SK-N-SH treated with all-trans-retinoic acid at 6 μM for 48 hours (cell line): ENCODE measurements around the gene TPBGL.

ENCODE experiments used
- ATAC-seq: fragments of 200-7000 bp; cut with Tn5 transposase; 3 replicates; pipeline ENCODE4 v1.9.1; 2020; ENCODE audit warnings: mild to moderate bottlenecking, moderate library complexity
- ARNTL ChIP-seq: fragments of 450-650 bp; formaldehyde crosslinking; IDR thresholded peaks from 2 replicates; pipeline ENCODE4 v1.5.0; 2020; ENCODE audit warnings: low read depth, mild to moderate bottlenecking, moderate library complexity, borderline replicate concordance
- BACH2 ChIP-seq: fragments of 250-450 bp; sonication (Bioruptor Pico); IDR thresholded peaks from 2 replicates; pipeline ENCODE4 v1.9.0; 2021; ENCODE audit warnings: mild to moderate bottlenecking, borderline replicate concordance
- CSDC2 ChIP-seq: fragments of 250-450 bp; sonication (Bioruptor Pico); IDR thresholded peaks from 2 replicates; pipeline ENCODE4 v1.5.0; 2020; ENCODE audit warnings: mild to moderate bottlenecking, moderate library complexity
- ESRRG ChIP-seq: fragments of 250-450 bp; sonication (Bioruptor Pico); IDR thresholded peaks from 2 replicates; pipeline ENCODE4 v1.6.1; 2021; ENCODE audit warnings: mild to moderate bottlenecking
- ISL1 ChIP-seq: fragments of 250-450 bp; sonication (Bioruptor Pico); IDR thresholded peaks from 2 replicates; pipeline ENCODE4 v2.1.2; 2022; ENCODE audit warnings: mild to moderate bottlenecking, moderate library complexity
- OSR1 ChIP-seq: fragments of 250-450 bp; sonication (Bioruptor Pico); IDR thresholded peaks from 2 replicates; pipeline ENCODE4 v1.8.0; 2022; ENCODE audit warnings: moderate library complexity, mild to moderate bottlenecking, inconsistent platforms
- PPARA ChIP-seq: fragments of 250-450 bp; sonication (Bioruptor Pico); IDR thresholded peaks from 2 replicates; pipeline ENCODE4 v1.5.0; 2020; ENCODE audit warnings: mild to moderate bottlenecking, borderline replicate concordance
- RARB ChIP-seq: fragments of 250-450 bp; sonication (Bioruptor Pico); IDR thresholded peaks from 2 replicates; pipeline ENCODE4 v1.8.0; 2021; ENCODE audit warnings: mild to moderate bottlenecking, moderate library complexity
- SNAI2 ChIP-seq: fragments of 250-450 bp; sonication (Bioruptor Pico); IDR thresholded peaks from 2 replicates; pipeline ENCODE4 v1.5.0; 2020; ENCODE audit warnings: mild to moderate bottlenecking, moderate library complexity
- TOX ChIP-seq: fragments of 250-450 bp; sonication (Bioruptor Pico); IDR thresholded peaks from 2 replicates; pipeline ENCODE4 v1.8.0; 2021; ENCODE audit warnings: mild to moderate bottlenecking, moderate library complexity, borderline replicate concordance
- ZC3H10 ChIP-seq: fragments of 250-450 bp; sonication (Bioruptor Pico); IDR thresholded peaks from 2 replicates; pipeline ENCODE4 v1.5.1; 2021; ENCODE audit warnings: mild to moderate bottlenecking, moderate library complexity
- ZFP3 ChIP-seq: fragments of 250-450 bp; sonication (Bioruptor Pico); IDR thresholded peaks from 2 replicates; pipeline ENCODE4 v1.5.0; 2020; ENCODE audit warnings: mild to moderate bottlenecking, moderate library complexity
- ZFP30 ChIP-seq: fragments of 450-650 bp; formaldehyde crosslinking; IDR thresholded peaks from 2 replicates; pipeline ENCODE4 v1.5.0; 2022; ENCODE audit warnings: mild to moderate bottlenecking, moderate library complexity
- ZNF565 ChIP-seq: fragments of 450-650 bp; formaldehyde crosslinking; conservative IDR thresholded peaks from 2 replicates; pipeline ENCODE4 v1.5.0; 2020; ENCODE audit warnings: low read depth, mild to moderate bottlenecking, moderate library complexity
- ZNF70 ChIP-seq: fragments of 450-650 bp; formaldehyde crosslinking; IDR thresholded peaks from 2 replicates; pipeline ENCODE4 v1.5.0; 2020; ENCODE audit warnings: mild to moderate bottlenecking, moderate library complexity
- ZNF8 ChIP-seq: fragments of 450-650 bp; formaldehyde crosslinking; IDR thresholded peaks from 2 replicates; pipeline ENCODE4 v1.5.0; 2020; ENCODE audit warnings: mild to moderate bottlenecking, moderate library complexity
- TF ChIP-seq, protein P1 (sequence below): fragments of 250-450 bp; sonication (Bioruptor Pico); IDR thresholded peaks from 2 replicates; pipeline ENCODE4 v1.5.0; 2020; ENCODE audit warnings: mild to moderate bottlenecking, moderate library complexity
- TF ChIP-seq, protein P2 (sequence below): fragments of 250-450 bp; sonication (Bioruptor Pico); IDR thresholded peaks from 2 replicates; pipeline ENCODE4 v1.5.1; 2020; ENCODE audit warnings: low read depth, mild to moderate bottlenecking, moderate library complexity
- TF ChIP-seq, protein P3 (sequence below): fragments of 250-450 bp; sonication (Bioruptor Pico); IDR thresholded peaks from 2 replicates; pipeline ENCODE4 v1.8.0; 2020; ENCODE audit warnings: mild to moderate bottlenecking, moderate library complexity, borderline replicate concordance
- TF ChIP-seq, protein P4 (sequence below): fragments of 250-450 bp; sonication (Bioruptor Pico); IDR thresholded peaks from 2 replicates; pipeline ENCODE4 v1.8.0; 2021; ENCODE audit warnings: low read depth, mild to moderate bottlenecking, moderate library complexity, borderline replicate concordance

Gene TPBGL

DNA sequence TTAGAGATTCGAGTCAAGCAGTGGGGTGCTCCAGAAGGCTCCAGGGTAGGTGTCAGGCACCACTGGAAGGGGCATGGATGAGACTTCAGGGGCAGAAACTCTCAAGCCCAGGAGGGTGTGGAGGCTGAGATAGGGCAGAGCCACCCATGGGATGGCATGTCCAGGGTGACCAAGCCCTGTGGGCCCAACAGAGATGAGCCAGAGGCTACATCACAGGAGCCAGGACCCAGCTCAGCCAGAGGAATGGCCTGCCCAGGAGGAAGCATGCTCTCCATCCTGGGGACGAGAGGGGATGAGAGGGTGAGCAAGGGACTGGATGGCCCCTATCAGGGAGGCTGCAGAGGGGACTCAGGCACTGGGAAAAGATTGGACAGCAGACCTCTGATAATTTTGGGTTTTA, 46.9 kb upstream of the TPBGL start:
- ATAC-seq: no peak

DNA sequence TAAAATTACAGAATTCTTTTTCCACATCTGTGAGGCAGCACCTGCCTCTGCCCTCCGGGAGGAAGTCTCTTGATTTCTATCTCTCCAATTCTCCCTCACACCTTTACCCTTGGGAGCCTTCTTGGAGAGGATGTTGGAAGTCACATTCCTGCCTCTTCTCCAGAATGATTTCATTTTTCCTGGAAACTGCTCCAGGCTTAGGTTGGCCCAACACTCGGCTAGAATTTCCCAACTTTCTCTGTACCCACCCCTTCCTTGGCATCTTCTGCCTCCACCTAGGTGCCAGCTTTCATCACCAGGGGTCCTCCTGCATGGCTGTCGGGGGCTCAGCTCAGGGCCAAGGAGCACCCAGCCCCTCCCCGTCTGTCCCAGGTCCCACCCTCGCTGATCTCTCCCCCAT, 46.4 kb upstream of the TPBGL start:
- TF ChIP-seq ZNF70 (CRISPR knock-in tag) (no peak), ZNF565 (no peak), TOX (CRISPR knock-in tag) (no peak), OSR1 (CRISPR knock-in tag) (no peak), BACH2 (CRISPR knock-in tag) (no peak), ESRRG (CRISPR knock-in tag) (no peak), PPARA (CRISPR knock-in tag) (no peak), ZFP3 (CRISPR knock-in tag) (no peak), ISL1 (CRISPR knock-in tag) (no peak), ZFP30 (CRISPR knock-in tag) (no peak), SNAI2 (no peak), ZNF8 (CRISPR knock-in tag) (no peak), CSDC2 (CRISPR knock-in tag) (no peak), RARB (CRISPR knock-in tag) (no peak), ZC3H10 (CRISPR knock-in tag) (no peak), ARNTL (CRISPR knock-in tag) (no peak)
- TF ChIP-seq, protein P1, sequence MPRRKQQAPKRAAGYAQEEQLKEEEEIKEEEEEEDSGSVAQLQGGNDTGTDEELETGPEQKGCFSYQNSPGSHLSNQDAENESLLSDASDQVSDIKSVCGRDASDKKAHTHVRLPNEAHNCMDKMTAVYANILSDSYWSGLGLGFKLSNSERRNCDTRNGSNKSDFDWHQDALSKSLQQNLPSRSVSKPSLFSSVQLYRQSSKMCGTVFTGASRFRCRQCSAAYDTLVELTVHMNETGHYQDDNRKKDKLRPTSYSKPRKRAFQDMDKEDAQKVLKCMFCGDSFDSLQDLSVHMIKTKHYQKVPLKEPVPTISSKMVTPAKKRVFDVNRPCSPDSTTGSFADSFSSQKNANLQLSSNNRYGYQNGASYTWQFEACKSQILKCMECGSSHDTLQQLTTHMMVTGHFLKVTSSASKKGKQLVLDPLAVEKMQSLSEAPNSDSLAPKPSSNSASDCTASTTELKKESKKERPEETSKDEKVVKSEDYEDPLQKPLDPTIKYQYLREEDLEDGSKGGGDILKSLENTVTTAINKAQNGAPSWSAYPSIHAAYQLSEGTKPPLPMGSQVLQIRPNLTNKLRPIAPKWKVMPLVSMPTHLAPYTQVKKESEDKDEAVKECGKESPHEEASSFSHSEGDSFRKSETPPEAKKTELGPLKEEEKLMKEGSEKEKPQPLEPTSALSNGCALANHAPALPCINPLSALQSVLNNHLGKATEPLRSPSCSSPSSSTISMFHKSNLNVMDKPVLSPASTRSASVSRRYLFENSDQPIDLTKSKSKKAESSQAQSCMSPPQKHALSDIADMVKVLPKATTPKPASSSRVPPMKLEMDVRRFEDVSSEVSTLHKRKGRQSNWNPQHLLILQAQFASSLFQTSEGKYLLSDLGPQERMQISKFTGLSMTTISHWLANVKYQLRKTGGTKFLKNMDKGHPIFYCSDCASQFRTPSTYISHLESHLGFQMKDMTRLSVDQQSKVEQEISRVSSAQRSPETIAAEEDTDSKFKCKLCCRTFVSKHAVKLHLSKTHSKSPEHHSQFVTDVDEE (CRISPR knock-in tag): no peak
- TF ChIP-seq, protein P2, sequence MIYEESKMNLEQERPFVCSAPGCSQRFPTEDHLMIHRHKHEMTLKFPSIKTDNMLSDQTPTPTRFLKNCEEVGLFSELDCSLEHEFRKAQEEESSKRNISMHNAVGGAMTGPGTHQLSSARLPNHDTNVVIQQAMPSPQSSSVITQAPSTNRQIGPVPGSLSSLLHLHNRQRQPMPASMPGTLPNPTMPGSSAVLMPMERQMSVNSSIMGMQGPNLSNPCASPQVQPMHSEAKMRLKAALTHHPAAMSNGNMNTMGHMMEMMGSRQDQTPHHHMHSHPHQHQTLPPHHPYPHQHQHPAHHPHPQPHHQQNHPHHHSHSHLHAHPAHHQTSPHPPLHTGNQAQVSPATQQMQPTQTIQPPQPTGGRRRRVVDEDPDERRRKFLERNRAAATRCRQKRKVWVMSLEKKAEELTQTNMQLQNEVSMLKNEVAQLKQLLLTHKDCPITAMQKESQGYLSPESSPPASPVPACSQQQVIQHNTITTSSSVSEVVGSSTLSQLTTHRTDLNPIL: no peak
- TF ChIP-seq, protein P3, sequence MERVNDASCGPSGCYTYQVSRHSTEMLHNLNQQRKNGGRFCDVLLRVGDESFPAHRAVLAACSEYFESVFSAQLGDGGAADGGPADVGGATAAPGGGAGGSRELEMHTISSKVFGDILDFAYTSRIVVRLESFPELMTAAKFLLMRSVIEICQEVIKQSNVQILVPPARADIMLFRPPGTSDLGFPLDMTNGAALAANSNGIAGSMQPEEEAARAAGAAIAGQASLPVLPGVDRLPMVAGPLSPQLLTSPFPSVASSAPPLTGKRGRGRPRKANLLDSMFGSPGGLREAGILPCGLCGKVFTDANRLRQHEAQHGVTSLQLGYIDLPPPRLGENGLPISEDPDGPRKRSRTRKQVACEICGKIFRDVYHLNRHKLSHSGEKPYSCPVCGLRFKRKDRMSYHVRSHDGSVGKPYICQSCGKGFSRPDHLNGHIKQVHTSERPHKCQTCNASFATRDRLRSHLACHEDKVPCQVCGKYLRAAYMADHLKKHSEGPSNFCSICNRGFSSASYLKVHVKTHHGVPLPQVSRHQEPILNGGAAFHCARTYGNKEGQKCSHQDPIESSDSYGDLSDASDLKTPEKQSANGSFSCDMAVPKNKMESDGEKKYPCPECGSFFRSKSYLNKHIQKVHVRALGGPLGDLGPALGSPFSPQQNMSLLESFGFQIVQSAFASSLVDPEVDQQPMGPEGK: no peak
- TF ChIP-seq, protein P4, sequence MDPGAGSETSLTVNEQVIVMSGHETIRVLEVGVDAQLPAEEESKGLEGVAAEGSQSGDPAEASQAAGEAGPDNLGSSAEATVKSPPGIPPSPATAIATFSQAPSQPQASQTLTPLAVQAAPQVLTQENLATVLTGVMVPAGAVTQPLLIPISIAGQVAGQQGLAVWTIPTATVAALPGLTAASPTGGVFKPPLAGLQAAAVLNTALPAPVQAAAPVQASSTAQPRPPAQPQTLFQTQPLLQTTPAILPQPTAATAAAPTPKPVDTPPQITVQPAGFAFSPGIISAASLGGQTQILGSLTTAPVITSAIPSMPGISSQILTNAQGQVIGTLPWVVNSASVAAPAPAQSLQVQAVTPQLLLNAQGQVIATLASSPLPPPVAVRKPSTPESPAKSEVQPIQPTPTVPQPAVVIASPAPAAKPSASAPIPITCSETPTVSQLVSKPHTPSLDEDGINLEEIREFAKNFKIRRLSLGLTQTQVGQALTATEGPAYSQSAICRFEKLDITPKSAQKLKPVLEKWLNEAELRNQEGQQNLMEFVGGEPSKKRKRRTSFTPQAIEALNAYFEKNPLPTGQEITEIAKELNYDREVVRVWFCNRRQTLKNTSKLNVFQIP (CRISPR knock-in tag): no peak
- no peak for ATAC-seq

More for the DNA sequence above, 46.9 kb upstream of the TPBGL start:
- TF ChIP-seq, protein P1 (CRISPR knock-in tag): no peak
- no peak for TF ChIP-seq ESRRG (CRISPR knock-in tag)
- TF ChIP-seq, protein P4 (CRISPR knock-in tag): no peak
- TF ChIP-seq, protein P2: no peak
- TF ChIP-seq RARB (CRISPR knock-in tag): no peak
- no peak for TF ChIP-seq ARNTL (CRISPR knock-in tag)
- no peak for TF ChIP-seq PPARA (CRISPR knock-in tag)
- TF ChIP-seq, all 23 proteins: peak for 0
